ENCODE results near the gene NR6A1. TPM values are rescaled to one million over a fixed set of nuclear protein-coding genes. Genes with fewer than 3 reads are reported as not detected.

NR6A1 gene
- total RNA-seq: 3.4 and 4.6 TPM in 2 replicates

GRCh38 chr9:124771021-124771866, at the start of gene NR6A1:
NR6A1 (minus strand) TSS chr9:124771311.

GRCh38 chr9:124776954-124777648, 6.0 kb upstream of the NR6A1 start, which contains the start of gene OLFML2A:
OLFML2A (plus strand) TSS chr9:124777133; CDS start chr9:124777271, 138 bp downstream.

GRCh38 chr9:124506931-124507879, 263.9 kb downstream of the NR6A1 start, which contains the start of gene NR5A1:
NR5A1 (minus strand) TSS chr9:124507399; CDS start chr9:124503395, 4,004 bp downstream.

Other genes starting within 250 kb of the NR6A1 start
- 20.2 and 25.1 TPM in 2 replicates for gene OLFML2A, start 5.8 kb upstream of the NR6A1 start, total RNA-seq
- gene WDR38, start 82.1 kb upstream of the NR6A1 start, total RNA-seq: not detected in 2 replicates
- gene RPL35, start 90.6 kb upstream of the NR6A1 start, total RNA-seq: 2,973 and 5,407 TPM in 2 replicates
- 20.2 and 28.7 TPM in 2 replicates for gene ARPC5L, start 90.8 kb upstream of the NR6A1 start, total RNA-seq
- gene GOLGA1, start 169.8 kb upstream of the NR6A1 start, total RNA-seq: 7.0 TPM in 2 replicates